DMS79 treated with DMSO at 0.1 percent for 48 hours (cell line): ENCODE measurements around the gene ITFG1.
"Not testable (repeated sequence)": the region's sequence is repeated elsewhere in the genome, so short reads cannot be mapped to it uniquely, and the experiment has no call there.

ENCODE experiments used
- DNase-seq: peaks from one replicate; lab custom pipeline; 2025; lab: John Stamatoyannopoulos, UW

Gene ITFG1

GRCh38 chr16:47236716-47237115 lies 224.1 kb downstream of the ITFG1 start:
- no peak for DNase-seq

DNA sequence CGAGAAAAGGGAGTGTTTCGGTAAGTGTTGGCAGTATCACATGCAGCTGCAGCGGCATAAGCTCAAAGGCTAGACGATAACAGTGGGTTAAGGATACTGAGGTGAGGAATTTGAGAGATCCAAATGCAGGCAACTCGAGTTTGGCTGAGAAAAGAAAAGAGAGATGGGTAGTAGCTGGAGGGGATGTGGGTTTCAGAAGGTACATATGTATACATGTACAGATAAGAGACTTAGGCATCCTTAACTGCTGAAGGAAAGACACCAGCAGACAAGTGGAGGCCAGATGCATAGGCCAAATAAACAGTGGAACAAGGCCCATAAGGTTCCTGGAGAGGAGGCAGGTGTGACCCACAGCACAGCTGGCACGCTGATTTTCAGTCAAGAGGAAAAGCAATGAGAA lies 230.6 kb downstream of the ITFG1 start:
- no peak for DNase-seq

DNA sequence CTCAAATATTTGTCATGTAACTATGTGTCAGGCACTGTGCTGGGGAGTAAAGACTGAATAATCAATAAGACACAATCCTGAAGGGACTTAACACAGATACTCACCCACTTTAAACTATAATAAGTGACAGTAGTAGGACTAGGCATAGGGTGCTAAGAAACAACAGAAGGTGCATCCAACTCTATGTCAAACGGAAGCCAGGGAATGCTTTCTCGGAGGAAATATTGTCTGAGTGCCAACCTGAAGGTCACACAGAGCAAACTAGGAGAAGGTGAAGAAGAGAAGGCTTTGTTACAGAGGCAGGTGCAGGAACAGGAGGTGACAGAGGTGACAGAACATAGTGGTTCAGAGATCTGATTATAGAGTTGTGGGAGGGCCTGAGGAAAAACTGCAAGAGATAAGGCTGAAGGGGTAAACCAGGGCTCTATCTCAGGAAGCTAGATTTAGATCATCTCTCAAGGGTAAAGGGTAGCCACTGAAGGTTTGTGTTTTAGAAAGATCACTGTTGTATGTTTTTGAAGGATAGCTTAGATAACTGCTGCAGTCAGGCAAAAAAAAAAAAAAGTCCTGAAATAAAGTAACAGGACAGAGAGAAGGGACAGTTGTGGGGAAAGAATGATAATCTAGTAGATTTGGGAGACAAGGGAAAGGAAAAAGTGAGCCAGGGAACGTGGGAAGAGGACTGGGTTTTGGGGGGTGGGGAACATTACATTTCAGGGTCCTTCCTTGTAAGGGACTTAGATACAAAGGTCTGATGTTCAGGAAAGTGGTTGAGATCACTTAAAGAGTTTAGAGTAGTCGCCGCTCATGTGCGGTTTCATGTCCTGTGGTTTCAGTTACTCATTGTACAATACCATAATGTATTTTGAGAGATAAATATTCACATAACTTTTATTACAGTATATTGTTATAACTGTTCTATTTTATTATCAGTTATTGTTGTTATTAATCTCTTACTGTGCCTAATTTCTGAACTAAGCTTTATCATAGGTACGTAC lies 231.5 kb downstream of the ITFG1 start:
- DNase-seq: no peak

- DNase-seq: no peak
Observed at GRCh38 chr16:47228241-47228640, 232.6 kb downstream of the ITFG1 start.

DNA sequence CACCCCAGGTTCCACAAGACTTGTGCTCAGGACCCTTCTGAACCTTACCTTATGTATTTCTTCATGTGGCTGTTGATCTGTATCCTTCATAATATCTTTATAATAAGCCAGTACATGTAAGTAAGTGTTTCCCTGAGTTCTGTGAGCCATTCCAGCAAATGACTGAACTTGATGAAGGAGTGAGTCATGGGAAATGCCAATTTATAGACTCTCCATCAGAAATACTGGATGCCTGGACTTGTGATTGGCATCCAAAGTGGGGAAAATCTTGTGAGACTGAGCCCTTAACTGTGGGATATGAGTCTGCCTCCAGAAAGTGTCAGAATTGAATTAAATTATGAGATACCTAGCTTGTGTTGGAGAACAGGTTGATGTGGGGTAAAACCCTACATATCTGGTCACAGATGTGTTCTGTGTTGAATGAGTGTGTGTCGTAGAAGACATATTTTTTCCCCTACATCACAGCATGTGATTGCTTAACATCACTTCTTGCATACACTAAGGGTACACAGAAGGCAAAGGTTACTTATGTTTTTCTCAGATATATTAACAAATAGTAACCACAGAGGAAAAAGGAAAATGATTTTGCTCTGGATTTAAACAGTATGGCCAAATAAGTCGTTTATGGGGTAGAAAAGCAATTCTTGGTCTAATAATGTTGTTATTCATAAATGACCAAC lies 247.0 kb downstream of the ITFG1 start:
- DNase-seq: no peak

DNA sequence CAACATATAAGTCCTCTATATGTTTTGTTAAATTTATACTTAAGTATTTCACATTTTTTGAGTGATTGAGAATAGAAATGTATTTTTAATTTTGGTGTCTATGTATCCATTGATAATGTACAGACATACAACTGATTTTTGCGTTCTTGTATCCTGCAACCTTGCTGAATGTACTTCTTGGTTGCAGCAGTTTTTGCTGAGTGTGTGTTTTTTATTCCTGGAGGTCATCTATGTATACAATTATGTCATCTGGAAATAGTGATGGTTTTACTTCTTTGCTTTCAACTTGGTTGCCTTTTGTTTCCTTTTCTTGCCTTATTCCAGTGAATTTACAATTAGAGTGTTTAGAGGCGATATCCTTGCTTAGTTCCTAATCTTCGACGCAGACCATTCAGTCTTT lies 249.6 kb downstream of the ITFG1 start:
- DNase-seq: no peak

DNA sequence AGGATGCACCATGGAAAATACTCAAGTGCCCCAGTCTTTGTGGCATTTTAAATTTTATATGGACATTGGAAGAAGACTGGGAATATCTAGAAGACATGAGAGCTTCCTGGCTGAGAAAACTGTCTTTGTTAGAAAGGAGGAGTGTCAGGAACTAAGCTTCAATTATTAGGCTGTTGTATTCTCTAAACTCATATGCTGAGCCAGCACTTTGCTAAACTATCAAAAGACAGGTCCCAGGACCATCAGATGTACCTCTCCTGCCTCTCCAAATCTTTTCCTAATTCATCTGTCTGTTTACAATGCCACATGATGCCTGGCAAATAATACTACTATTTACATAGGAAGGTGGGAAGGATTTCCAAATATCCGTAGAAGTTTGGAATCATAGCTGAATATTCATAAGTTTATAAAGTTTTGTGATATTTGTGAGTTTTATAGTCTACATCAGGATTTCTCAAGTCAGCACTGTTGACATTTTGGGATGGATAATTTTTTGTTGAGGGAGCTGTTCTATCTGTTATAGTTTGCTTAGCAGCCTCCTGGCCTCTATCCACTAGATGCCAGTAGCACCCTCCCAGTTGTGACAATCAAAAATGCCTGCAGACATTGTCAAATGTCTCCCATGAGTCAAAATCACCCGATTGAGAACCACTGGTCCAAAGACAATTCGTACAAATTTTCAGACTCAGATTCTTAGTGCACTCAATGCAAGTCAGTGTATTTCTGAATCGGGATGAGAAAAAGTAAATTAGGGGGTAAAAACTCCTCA lies 255.9 kb downstream of the ITFG1 start:
- DNase-seq: no peak

DNA sequence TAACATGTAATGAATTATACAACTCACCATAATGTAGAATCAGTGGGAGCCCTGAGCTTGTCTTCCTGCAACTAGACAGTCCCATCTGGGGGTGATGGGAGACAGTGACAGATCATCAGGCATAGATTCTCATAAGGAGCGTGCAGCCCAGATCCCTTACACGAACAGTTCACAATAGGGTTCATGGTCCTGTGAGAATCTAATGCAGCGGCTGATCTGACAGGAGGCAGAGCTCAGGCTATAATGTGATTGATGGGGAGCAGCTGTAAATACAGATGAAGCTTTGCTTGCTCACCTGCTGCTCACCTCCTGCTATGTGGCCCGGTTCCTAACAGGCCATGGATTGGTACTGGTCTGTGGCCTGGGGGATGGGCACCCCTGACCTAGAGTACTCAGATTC lies 257.4 kb downstream of the ITFG1 start:
- not testable (repeated sequence) for DNase-seq

GRCh38 chr16:47198180-47198575 lies 262.7 kb downstream of the ITFG1 start:
- DNase-seq: no peak

- DNase-seq: no peak
Observed at GRCh38 chr16:47197536-47198179, 263.2 kb downstream of the ITFG1 start.

DNA sequence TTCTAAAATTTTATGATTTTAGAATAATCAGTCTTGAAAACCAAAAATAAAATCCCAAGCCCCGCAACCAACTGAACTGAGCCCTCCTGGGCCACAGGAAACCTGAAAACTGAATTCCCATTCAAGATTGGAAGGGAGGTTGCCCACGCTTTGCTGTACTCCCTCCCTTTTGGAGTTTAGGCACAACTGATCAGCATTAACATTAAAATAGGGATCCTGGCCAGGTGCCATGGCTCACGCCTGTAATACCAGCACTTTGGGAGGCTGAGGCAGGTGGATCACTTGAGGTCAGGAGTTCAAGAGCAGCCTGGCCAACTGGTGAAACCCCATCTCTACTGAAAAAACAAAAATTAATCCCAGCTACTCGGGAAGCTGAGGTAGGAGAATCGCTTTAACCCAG lies 264.4 kb downstream of the ITFG1 start:
- no peak for DNase-seq

- DNase-seq: no peak
Observed at GRCh38 chr16:47182318-47182717, 278.5 kb downstream of the ITFG1 start.

- not testable (repeated sequence) for DNase-seq
Observed at GRCh38 chr16:47181066-47181465, 279.8 kb downstream of the ITFG1 start.

DNA sequence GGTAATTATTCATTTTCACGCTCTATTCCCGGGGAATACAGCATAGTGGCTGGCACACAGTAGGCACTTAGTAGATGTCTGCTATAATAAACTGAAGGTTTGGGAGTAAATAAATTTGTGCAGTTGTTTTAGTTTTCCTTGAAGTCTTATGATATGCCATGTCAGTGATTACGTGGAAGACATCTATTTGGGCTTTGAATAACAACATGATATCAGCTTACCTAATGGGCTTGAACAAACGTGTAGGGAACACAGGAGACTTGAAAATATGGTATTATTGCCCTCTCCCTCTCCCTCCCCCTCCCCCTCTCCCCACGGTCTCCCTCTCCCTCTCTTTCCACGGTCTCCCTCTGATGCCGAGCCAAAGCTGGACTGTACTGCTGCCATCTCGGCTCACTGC lies 280.8 kb downstream of the ITFG1 start:
- DNase-seq: no peak

DNA sequence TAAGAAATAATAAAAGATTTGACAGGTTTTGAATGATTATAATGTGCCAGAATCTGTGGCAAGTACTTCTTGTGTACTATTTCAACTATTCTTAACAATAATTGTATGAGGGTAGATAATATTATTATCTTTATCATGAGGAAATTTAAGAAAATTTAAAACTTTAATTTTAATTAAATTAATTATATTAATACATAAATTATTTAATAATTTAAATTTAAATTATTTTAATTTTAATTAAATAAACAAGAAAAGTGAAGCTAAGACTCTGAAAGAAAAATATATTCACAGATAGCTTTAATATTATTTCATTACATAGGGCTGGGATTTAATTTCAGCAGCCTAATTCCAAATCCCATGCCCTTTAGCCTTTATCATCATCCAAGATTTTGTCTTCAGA lies 285.7 kb downstream of the ITFG1 start:
- DNase-seq: no peak

- DNase-seq: no peak
Observed at GRCh38 chr16:47162670-47163420, 298.0 kb downstream of the ITFG1 start.

DNA sequence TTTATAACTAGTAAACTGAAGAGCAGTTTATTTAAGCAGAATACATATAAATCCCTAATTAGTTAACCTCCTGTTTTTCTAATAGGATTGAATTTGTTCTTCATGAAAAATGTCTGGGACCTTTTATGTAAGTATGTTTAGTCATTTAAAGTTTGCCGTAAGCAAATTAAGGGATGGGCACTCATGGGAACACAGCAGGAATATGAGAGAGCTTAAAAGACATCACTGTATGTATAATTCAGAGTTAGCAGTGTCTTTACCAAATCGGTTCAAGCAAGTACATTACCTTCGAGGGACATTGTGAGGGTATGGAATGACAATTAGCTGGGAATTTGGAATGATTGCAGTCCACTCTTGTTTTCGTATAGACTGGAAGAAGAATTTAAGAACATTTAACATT lies 299.4 kb downstream of the ITFG1 start:
- no peak for DNase-seq

DNA sequence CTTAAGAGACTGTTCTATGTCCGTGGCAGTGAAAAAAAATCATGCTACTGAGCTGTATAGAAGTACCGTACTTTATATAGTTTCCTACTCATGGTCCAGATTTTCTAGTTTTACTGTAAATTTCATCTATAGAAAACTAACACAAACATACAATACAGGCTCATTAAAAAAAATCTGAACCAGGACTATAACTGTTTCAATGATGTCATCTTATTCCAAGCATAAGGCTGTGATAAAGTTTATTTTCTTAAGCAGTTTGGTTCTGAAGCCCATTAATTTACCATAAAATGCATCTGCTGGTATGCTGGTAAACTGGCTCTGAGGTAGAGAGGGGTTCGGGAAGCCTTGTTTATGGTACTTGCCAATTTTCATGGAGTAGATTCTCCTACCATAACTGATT lies 300.4 kb downstream of the ITFG1 start:
- DNase-seq: no peak

DNA sequence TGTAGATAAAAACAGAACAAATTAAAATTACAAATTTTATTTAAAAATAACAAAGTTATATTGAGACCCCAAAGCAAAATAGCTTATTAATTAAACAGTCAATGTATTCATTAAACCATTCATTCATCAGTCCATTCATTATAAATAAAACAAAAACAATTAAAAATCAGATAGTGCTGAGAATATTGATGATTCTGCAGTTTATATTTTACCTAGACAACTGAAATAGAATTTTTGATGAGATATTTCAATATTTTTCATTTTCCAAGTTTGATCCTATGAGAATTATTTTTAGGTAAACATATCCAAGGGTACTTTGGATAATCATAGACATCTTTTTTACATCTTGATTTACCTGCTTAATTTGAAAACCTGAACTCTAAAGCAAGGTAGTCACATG lies 301.9 kb downstream of the ITFG1 start:
- DNase-seq: no peak

- DNase-seq: no peak
Observed at GRCh38 chr16:47156680-47157215, 304.1 kb downstream of the ITFG1 start.

DNA sequence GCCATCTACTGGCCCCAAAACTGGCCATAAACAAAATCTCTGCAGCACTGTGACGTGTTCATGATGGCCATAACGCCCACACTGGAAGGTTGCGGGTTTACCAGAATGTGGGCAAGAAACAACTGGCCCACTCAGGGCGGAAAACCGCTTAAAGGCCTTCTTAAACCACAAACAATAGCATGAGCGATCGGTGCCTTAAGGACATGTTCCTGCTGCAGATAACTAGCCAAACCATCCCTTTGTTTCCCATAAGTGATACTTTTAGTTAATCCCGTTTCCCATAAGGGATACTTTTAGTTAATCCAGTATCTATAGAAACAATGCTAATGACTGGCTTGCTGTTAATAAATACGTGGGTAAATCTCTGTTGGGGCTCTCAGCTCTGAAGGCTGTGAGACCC lies 308.4 kb downstream of the ITFG1 start:
- not testable (repeated sequence) for DNase-seq
